Skin of body (tissue), 1 donor: ENCODE results near the gene KRTAP13-4. TPM values are rescaled to one million over a fixed set of nuclear protein-coding genes. Genes with fewer than 3 reads are reported as not detected.

Experiments
- total RNA-seq: library from RNA; depleted of rRNA; stranded (reverse); fragments of >200 nt; gene quantifications from one replicate; pipeline ENCODE4 v1.2.3, GENCODE V29; 2014

Gene KRTAP13-4
- total RNA-seq, 1 donor from 2014 or later, result not detected

Other genes starting within 250 kb of the KRTAP13-4 start
- gene CLDN8, start 214.1 kb upstream of the KRTAP13-4 start, total RNA-seq, result 9.6 TPM
- gene KRTAP24-1, start 147.3 kb upstream of the KRTAP13-4 start, total RNA-seq, result 10.3 TPM
- gene KRTAP25-1, start 140.7 kb upstream of the KRTAP13-4 start, total RNA-seq, result not detected
- gene KRTAP26-1, start 109.9 kb upstream of the KRTAP13-4 start, total RNA-seq, result 3.6 TPM
- not detected for gene KRTAP27-1, start 92.5 kb upstream of the KRTAP13-4 start, total RNA-seq
- not detected for gene KRTAP23-1, start 81.6 kb upstream of the KRTAP13-4 start, total RNA-seq
- 2.9 TPM for gene KRTAP13-2, start 57.9 kb upstream of the KRTAP13-4 start, total RNA-seq
- 0.99 TPM for gene KRTAP13-1, start 34.2 kb upstream of the KRTAP13-4 start, total RNA-seq
- gene KRTAP13-3, start 4.3 kb upstream of the KRTAP13-4 start, total RNA-seq, result not detected
- not detected for gene KRTAP15-1, start 10.1 kb downstream of the KRTAP13-4 start, total RNA-seq
- gene KRTAP19-1, start 50.1 kb downstream of the KRTAP13-4 start, total RNA-seq, result 11.4 TPM
- not detected for gene KRTAP19-2, start 57.2 kb downstream of the KRTAP13-4 start, total RNA-seq
- gene KRTAP19-3, start 61.8 kb downstream of the KRTAP13-4 start, total RNA-seq, result 9.7 TPM
- gene KRTAP19-4, start 66.9 kb downstream of the KRTAP13-4 start, total RNA-seq, result not detected
- gene KRTAP19-5, start 71.9 kb downstream of the KRTAP13-4 start, total RNA-seq, result 25.9 TPM
- not detected for gene KRTAP19-6, start 111.6 kb downstream of the KRTAP13-4 start, total RNA-seq
- not detected for gene KRTAP19-7, start 131.1 kb downstream of the KRTAP13-4 start, total RNA-seq
- gene KRTAP22-2, start 160.2 kb downstream of the KRTAP13-4 start, total RNA-seq, result not detected
- gene KRTAP6-3, start 162.2 kb downstream of the KRTAP13-4 start, total RNA-seq, result not detected
- not detected for gene KRTAP6-2, start 168.7 kb downstream of the KRTAP13-4 start, total RNA-seq
- gene KRTAP22-1, start 170.9 kb downstream of the KRTAP13-4 start, total RNA-seq, result not detected
- not detected for gene KRTAP6-1, start 183.7 kb downstream of the KRTAP13-4 start, total RNA-seq
- not detected for gene KRTAP20-1, start 186.2 kb downstream of the KRTAP13-4 start, total RNA-seq
- gene KRTAP20-4, start 190.4 kb downstream of the KRTAP13-4 start, total RNA-seq, result not detected
- gene KRTAP20-2, start 205.0 kb downstream of the KRTAP13-4 start, total RNA-seq, result 1.2 TPM
- gene KRTAP20-3, start 212.6 kb downstream of the KRTAP13-4 start, total RNA-seq, result not detected